ENCODE data around the gene POU3F1. TPM values are rescaled to one million over a fixed set of nuclear protein-coding genes. Genes with fewer than 3 reads are reported as not detected.

The POU3F1 gene
- total RNA-seq, 1 experiment from 2014 or later: 5.8 TPM

DNA sequence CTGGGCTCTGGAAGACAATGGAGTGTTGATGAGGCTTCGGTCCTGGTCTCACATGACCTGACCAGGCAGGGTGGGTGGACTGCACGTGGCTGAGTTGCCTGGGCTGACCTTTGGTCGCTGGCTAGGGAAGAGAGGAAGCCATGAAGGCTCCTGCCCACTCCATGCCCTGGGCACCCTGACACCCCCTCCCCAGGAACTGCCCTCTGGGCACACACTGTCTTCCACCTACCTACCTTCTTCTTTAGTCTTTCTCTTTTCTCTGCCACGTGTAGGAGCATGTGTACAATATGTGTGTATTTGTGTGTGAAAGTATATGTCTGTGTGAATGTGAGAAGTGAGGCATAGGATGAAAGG is 15.1 kb downstream of the POU3F1 start:
- H2BK5ac ChIP-seq (ENCODE audit: insufficient read length, low read length): no peak overlapping the region
- no peak overlapping the region for H2BK15ac ChIP-seq (ENCODE audit: low read depth, low read length)
- no peak overlapping the region for H2BK120ac ChIP-seq (ENCODE audit: low read depth, low read length, poor library complexity, severe bottlenecking)
- peaks cover 2% of the 10 kb centered on the region; the same call in 1 of the 2 replicates for H3K4me1 ChIP-seq (ENCODE audit: insufficient read depth, low read length)
- Mint-ChIP-seq H3K27me3 (ENCODE audit: low read depth) (no peaks in the 10 kb centered on the region; the same call in 1 of the 2 replicates), H3K9me3 (no peaks in the 10 kb centered on the region), H3K4me1 (peaks cover 35 to 52% of the 10 kb centered on the region in 2 experiments), H3K4me3 (peak overlapping the region in 1 of 2 experiments; percentile 0; a peak in 1 of 5 replicates), H3K36me3 (ENCODE audit: insufficient read depth in 1 of 3, low read depth in 3 of 3) (peaks cover 0 to 6% (median 0%) of the 10 kb centered on the region in 3 experiments; a peak in 3 of 7 replicates), H3K27ac (peak overlapping the region in 1 of 3 experiments; percentile 86; a peak in 1 of 7 replicates)
- no peak overlapping the region for H2AFZ ChIP-seq (ENCODE audit: low read length)
- H2BK12ac ChIP-seq (ENCODE audit: insufficient read length, low read depth, low read length): no peak overlapping the region
- no peak overlapping the region for H4K5ac ChIP-seq (ENCODE audit: insufficient read length, low read depth, low read length)
- H4K91ac ChIP-seq (ENCODE audit: insufficient read length, low read depth, low read length): no peak overlapping the region
- WGBS (ENCODE audit: extremely low coverage, insufficient read length, low lambda C conversion rate): no CpG with 5 or more reads among the region's 4 CpGs
- H2BK20ac ChIP-seq (ENCODE audit: low read depth, low read length, poor library complexity, severe bottlenecking): no peak overlapping the region
- H3K9ac ChIP-seq (ENCODE audit: extremely low read depth, insufficient read length, low read length): no peak overlapping the region
- H3K18ac ChIP-seq (ENCODE audit: insufficient read length, low read depth, low read length): no peak overlapping the region
- H3K9me3 ChIP-seq (ENCODE audit: control insufficient read depth, low read depth, low read length): no peaks in the 10 kb centered on the region
- no peak overlapping the region for H3T11ph ChIP-seq (ENCODE audit: low read length)
- H3K79me1 ChIP-seq (ENCODE audit: insufficient read depth, low read depth, low read length, poor library complexity, severe bottlenecking): no peaks in the 10 kb centered on the region
- no peaks in the 10 kb centered on the region for H3K27me3 ChIP-seq (ENCODE audit: insufficient read depth, low read length)
- no peaks in the 10 kb centered on the region for H3K79me2 ChIP-seq (ENCODE audit: insufficient read depth, low read length)
- H3K14ac ChIP-seq (ENCODE audit: insufficient read depth, low read length): no peak overlapping the region
- no peak overlapping the region for H4K8ac ChIP-seq (replicated peaks; ENCODE audit: insufficient read length, low read depth, low read length)
- H2AK5ac ChIP-seq (ENCODE audit: insufficient read length, low read length): no peak overlapping the region
- TF ChIP-seq, protein P1, sequence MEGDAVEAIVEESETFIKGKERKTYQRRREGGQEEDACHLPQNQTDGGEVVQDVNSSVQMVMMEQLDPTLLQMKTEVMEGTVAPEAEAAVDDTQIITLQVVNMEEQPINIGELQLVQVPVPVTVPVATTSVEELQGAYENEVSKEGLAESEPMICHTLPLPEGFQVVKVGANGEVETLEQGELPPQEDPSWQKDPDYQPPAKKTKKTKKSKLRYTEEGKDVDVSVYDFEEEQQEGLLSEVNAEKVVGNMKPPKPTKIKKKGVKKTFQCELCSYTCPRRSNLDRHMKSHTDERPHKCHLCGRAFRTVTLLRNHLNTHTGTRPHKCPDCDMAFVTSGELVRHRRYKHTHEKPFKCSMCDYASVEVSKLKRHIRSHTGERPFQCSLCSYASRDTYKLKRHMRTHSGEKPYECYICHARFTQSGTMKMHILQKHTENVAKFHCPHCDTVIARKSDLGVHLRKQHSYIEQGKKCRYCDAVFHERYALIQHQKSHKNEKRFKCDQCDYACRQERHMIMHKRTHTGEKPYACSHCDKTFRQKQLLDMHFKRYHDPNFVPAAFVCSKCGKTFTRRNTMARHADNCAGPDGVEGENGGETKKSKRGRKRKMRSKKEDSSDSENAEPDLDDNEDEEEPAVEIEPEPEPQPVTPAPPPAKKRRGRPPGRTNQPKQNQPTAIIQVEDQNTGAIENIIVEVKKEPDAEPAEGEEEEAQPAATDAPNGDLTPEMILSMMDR (conservative IDR thresholded peaks at IDR 0.05): no peak
- no peaks in the 10 kb centered on the region for H3K23me2 ChIP-seq (ENCODE audit: insufficient read length, low read depth, low read length, poor library complexity, severe bottlenecking)
- no peak overlapping the region for H3K56ac ChIP-seq (ENCODE audit: insufficient read length, low read depth, low read length)
- H3K4ac ChIP-seq (ENCODE audit: low read depth, low read length): no peak overlapping the region
- no peak overlapping the region for H3K4me2 ChIP-seq (ENCODE audit: insufficient read depth, insufficient read length, low read length)
- DNase-seq: no peak
- no peak overlapping the region for H3K27ac ChIP-seq (ENCODE audit: insufficient read length, low read depth, low read length)
- H4K20me1 ChIP-seq (ENCODE audit: control insufficient read depth, insufficient read depth, insufficient read length): no peaks in the 10 kb centered on the region
- no peak overlapping the region for H3K23ac ChIP-seq (ENCODE audit: insufficient read length, low read depth, low read length)

Measured in H9 (cell line).